ENCODE results near the gene TSSK2.

The TSSK2 gene

DNA sequence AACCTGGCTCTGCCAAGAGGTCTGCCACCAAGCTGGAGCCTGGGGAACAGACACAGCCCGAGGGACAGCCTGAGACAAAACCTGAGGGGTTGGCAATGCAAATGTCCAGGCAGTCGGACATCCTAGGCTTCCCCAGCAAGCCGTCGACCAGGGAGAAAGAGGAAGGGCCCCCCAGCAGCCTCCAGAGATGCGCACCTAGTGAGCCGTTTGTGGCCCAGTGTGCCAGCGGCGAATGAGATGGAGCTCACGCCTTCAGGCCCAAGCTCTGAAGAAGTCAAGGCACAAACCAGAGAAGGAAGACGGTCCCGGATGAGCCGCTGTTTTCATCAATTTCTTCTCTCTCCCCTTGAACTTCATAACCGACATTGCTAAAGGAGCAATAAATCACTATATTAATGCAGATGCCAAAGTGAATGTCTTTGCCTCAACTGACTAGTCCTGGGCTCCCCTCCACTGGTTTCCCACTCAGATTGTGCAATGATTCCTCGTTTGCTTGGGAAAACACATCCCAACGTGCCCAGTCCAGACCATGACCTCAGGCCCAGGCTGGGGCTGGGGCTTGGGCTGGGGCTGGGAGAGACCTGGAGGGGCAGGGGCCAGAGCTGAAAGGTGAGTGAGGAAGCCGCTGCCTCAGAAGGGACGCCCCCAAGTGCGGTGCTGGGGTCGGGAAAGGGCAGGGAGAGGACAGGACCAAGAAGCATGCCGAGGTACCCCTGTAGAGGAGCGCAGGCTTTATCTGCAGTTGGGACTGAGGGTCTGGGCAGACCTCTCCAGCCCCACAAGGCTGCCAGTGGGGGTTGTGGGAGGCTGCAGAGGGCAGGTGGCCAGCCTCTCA is 5.4 kb upstream of the TSSK2 start:
- no peak for DNase-seq

DNA sequence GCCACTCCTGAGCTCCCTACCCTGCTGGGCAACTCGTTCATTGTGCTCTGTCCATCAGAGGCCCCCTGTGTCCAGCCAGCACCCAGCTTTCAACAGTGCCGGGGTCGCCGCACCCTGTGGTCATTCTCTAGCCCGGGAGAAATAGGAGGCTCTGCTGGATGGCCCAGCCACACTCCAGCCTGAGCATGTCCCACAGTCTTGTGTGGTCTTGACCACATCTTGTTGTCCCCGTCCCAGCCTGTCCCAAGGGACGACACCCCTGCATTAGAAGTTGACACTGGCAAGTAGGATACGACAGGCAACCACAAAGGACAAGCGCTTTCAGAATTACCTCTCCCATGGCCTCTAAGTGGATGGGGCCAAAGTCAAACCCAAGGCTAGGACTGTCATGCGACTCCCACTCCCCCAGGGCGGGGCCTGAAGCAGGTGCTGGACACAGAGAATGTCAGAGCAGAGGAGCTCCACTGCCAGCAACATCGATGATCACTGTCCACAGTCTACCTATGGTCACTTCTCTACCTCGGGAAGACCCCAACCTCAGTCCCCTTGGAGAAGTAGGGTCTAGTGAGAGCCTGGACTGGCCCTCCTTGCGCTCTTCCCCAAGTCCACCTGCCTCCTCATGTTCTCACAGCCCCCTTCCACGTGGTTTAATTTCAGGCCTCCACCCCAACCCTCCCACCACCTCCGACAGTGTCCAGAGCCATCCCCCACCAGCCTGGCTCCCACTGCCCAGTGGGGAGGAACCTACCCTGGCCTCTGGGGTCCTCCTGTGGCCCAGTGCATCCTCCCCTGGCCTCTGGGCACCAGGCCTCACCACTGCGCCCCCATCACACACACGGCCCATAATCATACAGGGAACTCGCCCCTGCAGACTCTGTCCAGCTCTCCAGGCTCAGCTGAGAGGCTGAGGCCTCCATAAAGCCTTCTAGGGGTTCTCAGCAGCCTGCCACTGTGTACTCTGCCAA is 4.5 kb upstream of the TSSK2 start:
- no peak for DNase-seq

DNA sequence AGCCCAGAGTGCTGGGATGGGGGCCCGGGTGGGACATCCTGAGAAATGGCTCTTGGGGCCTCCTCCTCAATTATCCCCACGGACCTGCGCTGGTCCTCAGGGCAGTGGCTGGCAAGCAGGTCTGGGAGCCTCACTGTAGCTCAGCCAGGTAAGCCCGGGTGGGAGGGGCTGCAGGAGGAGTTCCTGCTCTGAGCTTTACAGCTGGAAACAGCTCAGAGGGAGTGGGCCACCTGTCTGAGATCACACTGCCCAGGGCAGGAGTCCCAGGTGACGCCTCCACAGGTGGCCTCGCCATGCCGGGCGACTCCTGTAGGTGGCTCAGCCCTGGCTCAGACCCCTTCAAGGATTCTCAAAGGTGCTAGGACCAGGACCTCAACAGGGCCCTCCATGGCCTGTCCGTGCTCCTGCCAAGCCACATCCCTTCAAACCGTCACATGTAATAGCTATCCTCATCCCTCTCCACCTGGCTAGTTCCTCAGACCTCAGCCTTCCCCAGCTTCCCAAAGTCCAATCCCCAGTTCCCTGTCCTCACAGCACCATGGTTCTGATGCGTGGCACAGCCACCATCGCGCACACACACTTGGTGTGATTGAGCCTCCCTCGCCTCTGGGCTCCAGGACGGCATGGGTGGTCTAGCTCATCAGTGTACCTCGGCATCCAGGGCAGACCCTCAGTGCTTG is 3.6 kb upstream of the TSSK2 start:
- DNase-seq: no peak

DNA sequence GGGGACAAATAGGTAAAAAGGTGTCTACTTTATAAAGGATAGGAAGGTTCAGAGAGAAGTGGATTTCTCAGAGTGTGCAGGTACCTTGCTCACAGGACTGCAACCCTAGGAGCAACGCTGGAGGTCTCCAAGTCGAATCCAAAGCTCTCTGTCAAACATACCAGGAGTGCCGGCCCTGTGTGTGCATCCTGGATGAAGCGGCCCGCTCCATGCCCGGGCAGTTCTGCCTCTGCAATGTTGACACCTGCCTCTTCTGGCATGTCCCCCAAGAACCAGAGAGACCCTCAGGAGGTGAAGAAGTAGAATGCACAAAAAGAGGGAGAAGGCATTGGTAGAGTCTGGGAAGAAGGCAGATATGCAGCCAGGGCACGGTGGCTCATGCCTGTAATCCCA is 3.1 kb upstream of the TSSK2 start:
- DNase-seq: no peak

DNA sequence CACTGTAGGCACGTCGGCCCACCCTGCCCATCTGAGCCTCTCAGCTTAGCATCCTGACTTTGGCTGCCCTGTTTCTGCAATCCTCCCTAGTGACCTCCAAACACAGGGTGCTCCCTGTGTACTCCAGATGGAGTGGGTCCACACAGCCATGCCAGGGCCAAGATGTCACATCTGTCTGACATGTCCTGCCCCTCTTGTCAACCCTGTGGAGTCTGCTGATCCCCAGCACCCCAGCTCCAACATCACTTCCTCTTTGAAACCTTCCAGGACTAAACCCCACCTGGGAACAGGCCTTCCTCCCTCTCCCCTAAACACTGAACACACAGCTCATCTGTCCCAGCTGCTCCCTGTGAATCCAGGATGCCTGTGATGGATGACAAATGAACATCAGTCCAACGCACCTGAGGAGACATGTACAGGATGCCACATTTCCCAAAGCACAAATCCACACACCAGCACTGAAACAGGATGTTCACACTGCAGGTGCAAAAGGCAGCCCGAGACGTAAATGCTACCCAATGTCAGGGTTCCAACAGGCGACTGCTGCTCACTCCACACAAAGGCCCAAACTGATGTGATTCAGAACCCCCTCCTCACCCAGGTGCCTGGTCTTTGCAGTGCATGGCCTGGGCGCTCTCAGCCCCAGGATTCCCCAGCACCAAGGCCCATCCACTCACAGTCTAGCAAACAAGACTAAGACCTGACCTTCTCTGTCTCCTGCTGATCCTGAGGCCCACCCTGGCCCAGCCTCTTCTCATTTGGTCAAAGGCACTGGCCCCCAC is 2.0 kb upstream of the TSSK2 start:
- no peak for DNase-seq

DNA sequence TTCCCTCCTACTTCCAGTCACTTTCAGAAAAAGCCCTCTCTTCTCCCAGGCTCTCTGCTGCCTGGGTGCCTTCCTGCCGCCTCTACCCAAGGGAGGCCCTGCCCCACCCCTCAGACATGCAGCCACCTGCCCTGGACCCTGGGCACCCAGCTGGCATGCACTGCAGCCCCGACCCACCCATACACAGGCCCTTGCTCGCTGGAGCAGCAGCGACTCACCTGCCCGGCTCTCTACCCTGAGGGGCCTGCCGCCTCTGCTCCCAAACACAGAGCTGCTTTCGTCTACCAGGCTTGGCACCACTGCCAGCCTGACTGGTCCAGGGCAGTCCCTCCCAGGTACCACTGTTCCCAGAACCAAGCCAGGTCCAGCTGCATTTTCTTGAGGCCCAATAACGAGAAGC is 1.2 kb upstream of the TSSK2 start:
- no peak for DNase-seq

DNA sequence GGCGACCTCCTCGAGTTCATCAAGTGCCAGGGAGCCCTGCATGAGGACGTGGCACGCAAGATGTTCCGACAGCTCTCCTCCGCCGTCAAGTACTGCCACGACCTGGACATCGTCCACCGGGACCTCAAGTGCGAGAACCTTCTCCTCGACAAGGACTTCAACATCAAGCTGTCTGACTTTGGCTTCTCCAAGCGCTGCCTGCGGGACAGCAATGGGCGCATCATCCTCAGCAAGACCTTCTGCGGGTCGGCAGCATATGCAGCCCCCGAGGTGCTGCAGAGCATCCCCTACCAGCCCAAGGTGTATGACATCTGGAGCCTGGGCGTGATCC is 542 bp downstream of the TSSK2 start:
- DNase-seq: no peak

DNA sequence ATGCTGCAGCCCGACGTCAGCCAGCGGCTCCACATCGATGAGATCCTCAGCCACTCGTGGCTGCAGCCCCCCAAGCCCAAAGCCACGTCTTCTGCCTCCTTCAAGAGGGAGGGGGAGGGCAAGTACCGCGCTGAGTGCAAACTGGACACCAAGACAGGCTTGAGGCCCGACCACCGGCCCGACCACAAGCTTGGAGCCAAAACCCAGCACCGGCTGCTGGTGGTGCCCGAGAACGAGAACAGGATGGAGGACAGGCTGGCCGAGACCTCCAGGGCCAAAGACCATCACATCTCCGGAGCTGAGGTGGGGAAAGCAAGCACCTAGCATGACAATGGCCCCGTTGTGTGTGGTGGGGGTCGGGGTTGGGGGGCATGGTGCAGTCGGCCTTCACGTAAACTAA is 1.0 kb downstream of the TSSK2 start:
- DNase-seq: no peak

DNA sequence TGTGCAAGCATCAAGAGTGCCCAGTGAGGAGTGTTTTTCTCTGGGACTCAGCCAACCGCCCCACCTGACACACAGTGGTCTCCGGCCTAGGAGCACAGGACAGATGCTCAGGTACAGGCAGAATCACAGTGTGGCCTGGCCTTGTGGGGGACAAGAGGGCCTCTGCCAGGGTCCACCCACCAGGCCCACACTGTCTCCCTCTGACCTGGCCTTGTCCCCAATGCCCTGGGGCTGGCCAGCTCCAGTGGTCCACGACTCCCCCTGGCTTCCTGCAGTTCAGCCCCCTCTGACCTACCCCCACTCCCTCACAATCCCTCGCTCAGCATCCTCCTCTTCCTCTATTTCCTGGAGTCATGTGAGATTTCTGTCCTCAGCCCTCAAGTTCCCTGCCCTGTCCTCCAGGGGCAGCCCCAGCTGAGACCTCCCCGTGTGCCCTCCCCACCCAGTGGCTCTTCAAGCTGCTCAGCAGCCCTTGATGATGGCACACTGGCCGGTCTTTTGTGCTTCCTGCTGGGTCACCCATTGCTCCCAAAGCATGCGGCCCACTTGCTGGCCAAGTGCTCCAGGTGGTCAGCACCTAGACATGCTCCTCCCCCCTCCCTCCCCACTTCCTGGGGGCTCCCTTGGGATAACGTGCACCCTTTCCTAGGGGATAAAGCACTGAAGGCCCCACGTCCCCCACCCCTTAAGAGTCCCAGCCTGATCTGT is 1.7 kb downstream of the TSSK2 start:
- no peak for DNase-seq

DNA sequence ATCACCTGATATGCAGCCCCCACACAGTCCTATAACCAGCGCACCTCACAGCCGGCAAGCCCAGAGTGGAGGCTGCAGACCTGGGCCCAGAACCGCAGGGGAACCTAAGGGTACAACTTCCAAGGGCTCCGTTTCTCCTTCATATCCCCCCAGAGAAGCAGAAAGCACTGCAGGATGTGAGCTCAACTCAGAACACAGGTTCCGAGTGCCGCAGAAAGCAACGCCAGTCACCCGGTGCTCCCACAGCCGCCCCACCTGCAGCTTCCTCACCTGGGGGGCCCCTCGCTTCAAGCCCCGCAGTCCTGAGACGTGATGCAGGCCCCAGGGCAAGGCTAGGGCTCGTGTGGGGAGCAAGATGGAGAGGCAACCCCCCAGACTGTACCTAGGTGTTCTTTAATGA is 2.5 kb downstream of the TSSK2 start:
- no peak for DNase-seq

DNA sequence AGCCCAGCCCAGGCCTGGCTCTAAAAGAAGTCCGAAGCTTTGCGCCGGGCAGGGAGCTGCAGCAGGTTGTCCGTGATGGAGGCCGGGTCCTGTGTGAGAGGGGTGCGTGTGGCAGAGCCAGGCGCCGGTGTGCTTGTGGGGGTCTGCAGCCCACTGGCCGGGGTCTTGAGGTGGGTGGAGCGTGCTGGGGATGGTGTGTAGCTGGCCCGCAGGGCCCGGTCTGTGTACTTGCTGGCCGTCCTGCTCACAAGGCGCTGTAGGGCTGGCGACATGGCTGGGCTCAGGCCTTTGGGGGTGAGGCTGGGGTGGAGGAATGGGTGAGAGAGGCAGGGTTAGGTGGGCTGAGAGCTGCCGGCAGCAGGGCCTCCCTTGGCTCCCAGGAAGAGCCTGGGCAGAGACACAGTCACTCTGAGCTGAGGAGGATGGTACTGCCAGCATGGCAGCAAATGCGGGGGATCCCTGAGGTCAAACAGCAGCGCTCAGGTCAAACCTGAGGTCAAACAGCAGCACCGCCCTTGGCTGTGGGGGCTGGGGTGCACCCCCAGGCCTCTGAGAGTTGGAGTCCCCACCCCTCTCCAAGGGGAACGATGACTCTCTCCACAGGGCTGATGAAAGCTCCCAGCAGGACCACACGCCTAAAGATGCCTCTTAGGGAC is 3.2 kb downstream of the TSSK2 start:
- no peak for DNase-seq

DNA sequence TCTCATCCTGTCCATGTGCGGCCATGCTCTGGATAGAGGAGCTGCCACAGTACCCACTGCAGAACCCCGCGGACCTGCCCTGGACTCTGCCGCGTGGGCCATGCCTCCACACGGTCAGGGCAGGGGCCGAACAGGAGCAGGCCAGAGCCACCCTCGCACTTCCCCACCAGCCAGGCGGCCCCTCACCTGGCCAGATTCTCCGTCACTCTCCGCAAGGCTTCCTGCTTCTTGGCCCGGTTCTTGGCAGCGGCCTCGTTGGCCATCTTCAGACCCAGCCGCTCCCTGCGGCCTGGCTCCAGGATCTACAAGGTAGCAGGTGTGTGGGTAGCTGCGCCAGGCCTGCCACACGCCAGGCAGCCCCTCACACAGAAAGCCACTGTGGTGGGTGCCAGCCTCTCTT is 3.8 kb downstream of the TSSK2 start:
- no peak for DNase-seq

DNA sequence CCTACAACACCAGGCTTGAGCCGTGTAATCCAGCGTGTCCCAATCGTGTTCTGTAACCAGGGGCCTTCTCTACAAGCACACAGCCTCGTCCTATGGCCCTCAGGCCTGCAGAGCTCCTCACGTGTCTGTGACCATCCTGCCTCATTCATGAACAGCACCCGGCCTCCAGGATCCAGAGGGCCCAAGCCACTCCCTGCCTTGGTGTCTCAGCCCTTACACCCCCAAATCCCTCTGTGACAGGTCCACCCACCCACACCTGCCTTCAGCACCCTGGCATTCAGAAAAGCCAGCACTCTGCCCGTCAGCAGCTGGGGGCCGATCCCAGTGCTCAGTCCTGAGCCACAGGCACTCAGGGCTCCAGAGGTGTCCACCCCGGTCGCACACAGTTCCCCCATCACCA is 5.8 kb downstream of the TSSK2 start:
- DNase-seq: no peak

DNA sequence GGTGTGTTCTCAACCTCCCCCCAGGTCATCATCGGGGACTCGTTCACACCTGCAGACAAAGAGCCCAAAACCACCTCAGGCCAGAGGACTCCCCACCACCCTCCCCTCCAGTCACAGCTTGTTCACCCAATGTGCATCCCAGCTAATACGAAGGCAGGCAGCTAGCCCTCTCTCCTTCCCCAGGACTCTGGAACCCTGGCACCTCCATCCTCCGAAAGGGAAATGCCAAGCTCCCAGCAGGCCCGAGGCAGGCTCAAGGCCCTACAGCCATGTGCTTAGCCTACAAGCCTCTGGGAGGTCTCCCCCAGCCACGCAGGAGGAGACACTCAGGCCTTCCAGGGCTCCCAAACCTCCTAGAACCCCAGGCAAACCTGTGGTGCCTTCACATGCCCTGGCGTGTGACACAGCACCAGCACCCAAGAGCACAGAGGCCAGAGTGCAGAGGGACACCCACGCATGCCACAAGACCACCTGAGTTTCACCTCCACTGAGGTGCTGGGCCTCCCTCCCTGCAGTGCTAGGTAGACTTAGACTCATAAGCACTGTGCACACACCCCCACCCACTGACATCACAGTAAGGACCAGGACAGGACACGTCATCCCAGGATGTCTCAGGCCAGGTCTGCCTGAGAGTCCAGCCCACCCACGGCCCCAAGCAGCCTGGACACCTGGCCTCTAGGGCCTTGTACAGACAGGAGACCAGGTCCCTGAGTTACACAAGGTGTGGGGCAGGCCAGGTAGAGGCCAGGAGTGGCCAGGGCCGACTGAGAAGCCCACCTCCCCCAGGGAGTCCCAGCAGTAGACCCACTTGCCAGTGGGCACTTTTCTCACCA is 6.5 kb downstream of the TSSK2 start:
- no peak for DNase-seq

DNA sequence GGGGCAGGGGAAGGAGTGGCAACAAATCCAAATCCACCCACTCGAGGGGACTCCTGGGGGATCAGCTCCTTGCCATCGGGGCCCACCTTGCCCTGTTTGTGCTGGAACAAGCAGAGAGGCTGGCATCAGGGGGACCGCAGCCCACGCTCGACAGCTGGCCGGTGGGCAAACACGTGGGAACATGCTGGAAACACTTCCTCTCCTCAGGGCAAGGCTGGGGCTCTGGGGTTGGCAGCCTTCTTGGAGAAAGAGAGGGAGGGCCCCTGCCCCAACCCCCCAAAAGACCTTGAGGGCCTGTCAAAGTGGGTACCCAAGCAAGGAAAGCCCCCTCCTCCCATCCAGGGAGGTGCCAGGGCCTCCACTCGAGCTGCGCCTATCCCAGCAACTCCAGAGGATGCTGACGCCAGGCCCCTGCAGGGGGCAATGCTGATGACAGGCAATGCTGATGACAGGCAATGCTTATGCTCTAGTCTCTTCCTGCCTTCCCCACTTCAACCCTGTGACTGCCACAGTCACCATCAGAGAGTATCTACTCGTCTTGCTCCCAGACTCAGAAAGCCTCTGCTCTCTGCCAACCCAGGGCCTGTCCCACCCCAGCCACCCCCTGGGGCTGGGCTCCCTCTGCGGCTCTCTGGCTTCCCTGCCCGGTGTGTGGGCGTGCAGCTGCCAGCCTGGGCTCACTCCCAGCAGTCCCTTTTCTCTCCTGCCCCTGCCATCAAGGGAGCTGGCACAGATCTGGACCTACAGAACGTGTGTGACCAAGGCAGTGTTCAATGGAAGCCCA is 7.3 kb downstream of the TSSK2 start:
- no peak for DNase-seq

DNA sequence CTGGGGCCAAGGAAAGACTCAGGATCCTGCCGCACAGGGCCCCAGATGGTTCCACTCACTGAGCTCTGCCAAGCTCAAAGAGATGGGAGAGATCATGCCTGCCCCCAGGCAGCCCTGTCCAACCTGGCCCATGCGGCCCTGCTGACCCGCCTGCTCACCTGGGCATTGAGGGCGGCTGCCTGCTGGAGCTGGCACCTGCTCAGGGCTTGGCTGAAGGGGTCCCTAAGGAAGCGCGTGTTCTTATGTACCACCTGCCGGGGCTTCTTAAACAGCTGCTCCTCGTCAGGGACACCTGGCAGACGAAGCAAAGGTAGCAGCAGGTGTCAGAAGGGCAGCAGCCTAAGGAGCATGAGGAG is 7.9 kb downstream of the TSSK2 start:
- DNase-seq: no peak

DNA sequence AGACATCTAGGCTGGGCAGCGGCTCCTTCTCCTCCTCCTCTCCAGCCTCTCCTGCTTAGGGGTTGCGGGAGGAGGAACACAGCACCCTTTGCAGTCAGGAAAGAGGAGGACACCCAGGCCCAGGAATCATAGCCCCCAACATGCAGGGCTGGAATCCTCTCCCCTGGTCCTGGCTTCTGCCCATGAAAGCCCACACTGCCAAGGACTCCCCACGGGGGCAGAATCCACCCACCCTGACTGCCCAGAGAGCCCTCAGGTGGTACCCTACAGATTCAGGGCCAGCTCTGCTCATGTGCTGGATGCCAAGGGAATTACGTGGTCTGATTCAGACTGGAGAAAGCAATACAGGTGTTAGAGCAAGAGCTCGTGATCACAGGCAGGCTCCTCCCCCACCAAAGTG is 8.9 kb downstream of the TSSK2 start:
- no peak for DNase-seq

DNA sequence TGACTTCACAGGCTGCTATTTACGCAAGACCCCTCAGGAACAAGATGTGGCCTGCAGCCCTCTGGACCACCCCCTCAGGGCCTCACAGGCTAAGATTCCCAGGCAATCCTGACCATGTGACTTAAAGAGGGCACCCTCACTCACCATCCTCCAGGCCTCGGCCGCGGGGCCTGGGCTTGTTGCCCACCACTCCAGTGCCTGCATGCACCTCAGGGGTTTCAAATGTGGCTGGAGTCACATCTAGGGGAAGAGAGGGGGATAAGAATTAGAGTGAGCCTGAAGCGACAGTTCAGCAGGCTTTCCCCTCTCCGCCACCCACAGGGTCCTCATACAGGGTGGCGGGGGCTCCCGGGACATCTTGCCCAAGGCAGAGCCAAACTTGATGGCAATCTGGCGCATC is 11.3 kb downstream of the TSSK2 start:
- no peak for DNase-seq

DNA sequence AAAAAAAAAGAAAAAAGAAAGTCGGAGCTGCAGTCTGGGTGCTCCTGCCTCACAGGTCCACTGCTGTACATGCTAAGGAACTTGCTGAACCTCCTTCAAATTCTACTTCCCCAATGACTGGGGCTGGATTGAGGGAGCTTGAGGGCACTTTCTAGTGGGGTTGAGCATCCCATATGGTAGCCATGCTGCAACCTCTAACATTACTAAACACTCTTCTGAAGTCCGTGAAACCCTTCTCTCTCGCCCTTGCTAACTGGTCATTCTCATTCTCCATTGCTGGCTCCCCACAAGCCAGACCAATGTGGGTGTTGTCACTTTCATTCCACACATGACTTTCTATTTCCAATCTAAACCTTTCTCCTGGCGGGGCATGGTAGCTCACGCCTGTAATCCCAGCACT is 12.1 kb downstream of the TSSK2 start:
- no peak for DNase-seq

DNA sequence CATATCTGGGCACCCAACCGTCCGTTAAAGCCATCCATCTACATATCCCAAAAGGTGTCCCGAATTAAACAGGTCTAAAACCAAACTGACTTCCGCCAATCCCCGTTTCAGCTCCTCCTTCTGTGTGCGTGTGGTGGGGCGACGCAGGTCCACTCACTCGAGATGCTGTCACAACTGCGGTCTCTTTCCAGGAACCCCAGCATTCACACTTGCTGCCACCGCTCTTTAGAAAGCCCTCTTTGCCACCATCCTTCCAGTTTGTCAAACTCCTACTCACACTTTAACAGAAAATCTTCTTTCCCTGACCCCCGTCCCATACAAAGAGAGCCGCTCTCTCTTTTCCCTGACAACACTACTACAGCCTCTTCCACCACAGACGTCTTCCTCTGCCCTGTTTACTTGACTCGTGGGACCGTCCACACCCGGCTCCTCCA is 12.9 kb downstream of the TSSK2 start:
- DNase-seq: peak; percentile 35
